D721Med (cell line): ENCODE measurements around the gene PRPF39.

ENCODE experiments used
- DNase-seq: peaks from one replicate; pipeline ENCODE4 v3.0.0; 2011; ENCODE audit warnings: low spot score; ENCODE audit not compliant: insufficient read length
- FAIRE-seq: peaks from 2 replicates; lab custom pipeline; 2011; peaks lifted over from hg19 to GRCh38; lab: Jason Lieb, UNC
- CTCF ChIP-seq: IDR thresholded peaks from 2 replicates; pipeline ENCODE4 v1.5.1; 2012; ENCODE audit warnings: mild to moderate bottlenecking, control low read depth; ENCODE audit not compliant: insufficient read depth; ENCODE audit errors: missing control alignments

The PRPF39 gene

GRCh38 chr14:45048385-45048784 is 35.5 kb upstream of the PRPF39 start:
- no peak for TF ChIP-seq CTCF
- FAIRE-seq (no peak), DNase-seq (no peak)

GRCh38 chr14:45051180-45051579 is 32.7 kb upstream of the PRPF39 start:
- FAIRE-seq = no peak
- no peak for TF ChIP-seq CTCF

GRCh38 chr14:45051896-45052295 is 32.0 kb upstream of the PRPF39 start:
- no peak for FAIRE-seq
- no peak for DNase-seq
- no peak for TF ChIP-seq CTCF

More at GRCh38 chr14:45051180-45051579, 32.7 kb upstream of the PRPF39 start:
- no peak for DNase-seq

- FAIRE-seq = no peak
- TF ChIP-seq CTCF = no peak
- no peak for DNase-seq
Observed at GRCh38 chr14:45057349-45057748, 26.6 kb upstream of the PRPF39 start.

GRCh38 chr14:45057881-45058364 is 26.0 kb upstream of the PRPF39 start:
- DNase-seq (no peak), FAIRE-seq (no peak)
- TF ChIP-seq CTCF = no peak

- DNase-seq (no peak), FAIRE-seq (no peak)
- no peak for TF ChIP-seq CTCF
Observed at GRCh38 chr14:45060551-45060950, 23.4 kb upstream of the PRPF39 start.

- DNase-seq = no peak
- no peak for TF ChIP-seq CTCF
- no peak for FAIRE-seq
Observed at GRCh38 chr14:45065540-45065939, 18.4 kb upstream of the PRPF39 start.
